ENCODE results near the gene CTF1.

Gene CTF1

GRCh38 chr16:30903002-30903401 is 6.6 kb downstream of the CTF1 start:
- H3K36me3 ChIP-seq (ENCODE audit: insufficient read depth, insufficient read length, low read length): peaks cover 7% of the 10 kb centered on the region
- H3K9me3 ChIP-seq (ENCODE audit: insufficient read depth, low read length): no peaks in the 10 kb centered on the region
- H3K27me3 ChIP-seq (ENCODE audit: insufficient read depth, insufficient read length): no peaks in the 10 kb centered on the region
- H3K9ac ChIP-seq (ENCODE audit: insufficient read length, low read depth): peak overlapping the region; percentile 84
- DNase-seq (ENCODE audit: low read depth, low spot score): no peak
- TF ChIP-seq YY1 (IDR thresholded peaks at IDR 0.05; ENCODE audit: insufficient read depth, insufficient read length): no peak
- no peak for TF ChIP-seq SUZ12 (IDR thresholded peaks at IDR 0.05; ENCODE audit: extremely low read depth, insufficient read depth, insufficient read length)
- TF ChIP-seq ZNF274 (IDR thresholded peaks at IDR 0.05; ENCODE audit: low read depth, low read length): no peak
- peaks cover 8% of the 10 kb centered on the region for H3K4me1 ChIP-seq (ENCODE audit: insufficient read depth, insufficient read length)
- H3K4me3 ChIP-seq (ENCODE audit: insufficient read length, low read depth): no peak overlapping the region

- TF ChIP-seq YY1 (IDR thresholded peaks at IDR 0.05; ENCODE audit: insufficient read depth, insufficient read length) (no peak), SUZ12 (IDR thresholded peaks at IDR 0.05; ENCODE audit: extremely low read depth, insufficient read depth, insufficient read length) (no peak), ZNF274 (IDR thresholded peaks at IDR 0.05; ENCODE audit: low read depth, low read length) (no peak)
- Histone ChIP-seq H3K36me3 (ENCODE audit: insufficient read depth, insufficient read length, low read length) (peaks cover 7% of the 10 kb centered on the region), H3K4me1 (ENCODE audit: insufficient read depth, insufficient read length) (peaks cover 8% of the 10 kb centered on the region), H3K4me3 (ENCODE audit: insufficient read length, low read depth) (no peak overlapping the region), H3K9me3 (ENCODE audit: insufficient read depth, low read length) (no peaks in the 10 kb centered on the region), H3K9ac (ENCODE audit: insufficient read length, low read depth) (no peak overlapping the region), H3K27me3 (ENCODE audit: insufficient read depth, insufficient read length) (no peaks in the 10 kb centered on the region)
- no peak for DNase-seq (ENCODE audit: low read depth, low spot score)
Measured at GRCh38 chr16:30903596-30903995, 7.2 kb downstream of the CTF1 start.

- Histone ChIP-seq H3K9me3 (ENCODE audit: insufficient read depth, low read length) (no peaks in the 10 kb centered on the region), H3K4me1 (ENCODE audit: insufficient read depth, insufficient read length) (peaks cover 10% of the 10 kb centered on the region), H3K4me3 (ENCODE audit: insufficient read length, low read depth) (no peak overlapping the region), H3K36me3 (ENCODE audit: insufficient read depth, insufficient read length, low read length) (peaks cover 7% of the 10 kb centered on the region), H3K27me3 (ENCODE audit: insufficient read depth, insufficient read length) (no peaks in the 10 kb centered on the region), H3K9ac (ENCODE audit: insufficient read length, low read depth) (no peak overlapping the region)
- TF ChIP-seq SUZ12 (IDR thresholded peaks at IDR 0.05; ENCODE audit: extremely low read depth, insufficient read depth, insufficient read length) (no peak), YY1 (IDR thresholded peaks at IDR 0.05; ENCODE audit: insufficient read depth, insufficient read length) (no peak), ZNF274 (IDR thresholded peaks at IDR 0.05; ENCODE audit: low read depth, low read length) (no peak)
- DNase-seq (ENCODE audit: low read depth, low spot score): no peak
Measured at GRCh38 chr16:30904114-30904780, 7.8 kb downstream of the CTF1 start.

- no peak overlapping the region for H3K9ac ChIP-seq (ENCODE audit: insufficient read length, low read depth)
- H3K4me1 ChIP-seq (ENCODE audit: insufficient read depth, insufficient read length): peaks cover 23% of the 10 kb centered on the region
- no peaks in the 10 kb centered on the region for H3K9me3 ChIP-seq (ENCODE audit: insufficient read depth, low read length)
- no peak for DNase-seq (ENCODE audit: low read depth, low spot score)
- TF ChIP-seq SUZ12 (IDR thresholded peaks at IDR 0.05; ENCODE audit: extremely low read depth, insufficient read depth, insufficient read length): no peak
- TF ChIP-seq YY1 (IDR thresholded peaks at IDR 0.05; ENCODE audit: insufficient read depth, insufficient read length): no peak
- TF ChIP-seq ZNF274 (IDR thresholded peaks at IDR 0.05; ENCODE audit: low read depth, low read length): no peak
- no peaks in the 10 kb centered on the region for H3K36me3 ChIP-seq (ENCODE audit: insufficient read depth, insufficient read length, low read length)
- no peak overlapping the region for H3K4me3 ChIP-seq (ENCODE audit: insufficient read length, low read depth)
- H3K27me3 ChIP-seq (ENCODE audit: insufficient read depth, insufficient read length): no peaks in the 10 kb centered on the region
Measured at GRCh38 chr16:30907064-30907463, 10.7 kb downstream of the CTF1 start.

- TF ChIP-seq ZNF274 (IDR thresholded peaks at IDR 0.05; ENCODE audit: low read depth, low read length) (no peak), SUZ12 (IDR thresholded peaks at IDR 0.05; ENCODE audit: extremely low read depth, insufficient read depth, insufficient read length) (no peak), YY1 (IDR thresholded peaks at IDR 0.05; ENCODE audit: insufficient read depth, insufficient read length) (no peak)
- H3K9me3 ChIP-seq (ENCODE audit: insufficient read depth, low read length): no peaks in the 10 kb centered on the region
- no peaks in the 10 kb centered on the region for H3K36me3 ChIP-seq (ENCODE audit: insufficient read depth, insufficient read length, low read length)
- DNase-seq (ENCODE audit: low read depth, low spot score): no peak
- no peak overlapping the region for H3K4me3 ChIP-seq (ENCODE audit: insufficient read length, low read depth)
- H3K9ac ChIP-seq (ENCODE audit: insufficient read length, low read depth): peak overlapping the region; percentile 38
- peaks cover 24% of the 10 kb centered on the region for H3K4me1 ChIP-seq (ENCODE audit: insufficient read depth, insufficient read length)
- no peaks in the 10 kb centered on the region for H3K27me3 ChIP-seq (ENCODE audit: insufficient read depth, insufficient read length)
Measured at GRCh38 chr16:30910427-30911029, 14.1 kb downstream of the CTF1 start.

- H3K9me3 ChIP-seq (ENCODE audit: insufficient read depth, low read length): no peaks in the 10 kb centered on the region
- H3K36me3 ChIP-seq (ENCODE audit: insufficient read depth, insufficient read length, low read length): no peaks in the 10 kb centered on the region
- DNase-seq (ENCODE audit: low read depth, low spot score): no peak
- no peak for TF ChIP-seq ZNF274 (IDR thresholded peaks at IDR 0.05; ENCODE audit: low read depth, low read length)
- TF ChIP-seq SUZ12 (IDR thresholded peaks at IDR 0.05; ENCODE audit: extremely low read depth, insufficient read depth, insufficient read length): no peak
- no peak for TF ChIP-seq YY1 (IDR thresholded peaks at IDR 0.05; ENCODE audit: insufficient read depth, insufficient read length)
- H3K4me1 ChIP-seq (ENCODE audit: insufficient read depth, insufficient read length): peaks cover 20% of the 10 kb centered on the region
- no peaks in the 10 kb centered on the region for H3K27me3 ChIP-seq (ENCODE audit: insufficient read depth, insufficient read length)
- no peak overlapping the region for H3K9ac ChIP-seq (ENCODE audit: insufficient read length, low read depth)
- H3K4me3 ChIP-seq (ENCODE audit: insufficient read length, low read depth): no peak overlapping the region
Measured at GRCh38 chr16:30912794-30913412, 16.5 kb downstream of the CTF1 start.

GRCh38 chr16:30914830-30915229 is 18.4 kb downstream of the CTF1 start:
- no peak overlapping the region for H3K9ac ChIP-seq (ENCODE audit: insufficient read length, low read depth)
- no peaks in the 10 kb centered on the region for H3K9me3 ChIP-seq (ENCODE audit: insufficient read depth, low read length)
- H3K4me1 ChIP-seq (ENCODE audit: insufficient read depth, insufficient read length): peaks cover 17% of the 10 kb centered on the region
- no peak overlapping the region for H3K4me3 ChIP-seq (ENCODE audit: insufficient read length, low read depth)
- no peak for DNase-seq (ENCODE audit: low read depth, low spot score)
- H3K27me3 ChIP-seq (ENCODE audit: insufficient read depth, insufficient read length): no peaks in the 10 kb centered on the region
- H3K36me3 ChIP-seq (ENCODE audit: insufficient read depth, insufficient read length, low read length): no peaks in the 10 kb centered on the region
- no peak for TF ChIP-seq ZNF274 (IDR thresholded peaks at IDR 0.05; ENCODE audit: low read depth, low read length)
- no peak for TF ChIP-seq SUZ12 (IDR thresholded peaks at IDR 0.05; ENCODE audit: extremely low read depth, insufficient read depth, insufficient read length)
- TF ChIP-seq YY1 (IDR thresholded peaks at IDR 0.05; ENCODE audit: insufficient read depth, insufficient read length): no peak

Data from NT2/D1 (cell line).